Measurements from ENCODE around the gene NOD2. TPM values are rescaled to one million over a fixed set of nuclear protein-coding genes. Genes with fewer than 3 reads are reported as not detected.

NOD2 gene
- total RNA-seq, 6 experiments from 2014 or later: not detected

GRCh38 chr16:50776037-50776436 lies 82.6 kb downstream of the NOD2 start:
- Mint-ChIP-seq H3K4me3 (no peak overlapping the region), H3K9me3 (no peaks in the 10 kb centered on the region), H3K36me3 (ENCODE audit: low read depth) (peaks cover 34% of the 10 kb centered on the region), H3K27ac (no peak overlapping the region), H3K27me3 (ENCODE audit: insufficient read depth) (no peaks in the 10 kb centered on the region; the same call in 1 of the 2 replicates), H3K4me1 (ENCODE audit: low read depth) (peaks cover 25% of the 10 kb centered on the region)
- no peak for TF ChIP-seq CTCF (IDR thresholded peaks at IDR 0.05)
- DNase-seq: no peak

- no peak for TF ChIP-seq CTCF (IDR thresholded peaks at IDR 0.05)
- peak overlapping the region; percentile 7 for H3K27ac Mint-ChIP-seq
- H3K4me3 Mint-ChIP-seq: no peak overlapping the region
- H3K9me3 Mint-ChIP-seq: no peaks in the 10 kb centered on the region
- H3K27me3 Mint-ChIP-seq (ENCODE audit: insufficient read depth): no peaks in the 10 kb centered on the region; the same call in 1 of the 2 replicates
- H3K36me3 Mint-ChIP-seq (ENCODE audit: low read depth): peaks cover 27% of the 10 kb centered on the region
- DNase-seq: no peak
- H3K4me1 Mint-ChIP-seq (ENCODE audit: low read depth): peaks cover 12% of the 10 kb centered on the region
Measured at GRCh38 chr16:50778284-50779163, 85.1 kb downstream of the NOD2 start.

- Mint-ChIP-seq H3K4me3 (no peak overlapping the region), H3K9me3 (no peaks in the 10 kb centered on the region), H3K4me1 (ENCODE audit: low read depth) (peaks cover 12% of the 10 kb centered on the region), H3K27me3 (ENCODE audit: insufficient read depth) (no peaks in the 10 kb centered on the region), H3K27ac (no peak overlapping the region), H3K36me3 (ENCODE audit: low read depth) (peaks cover 27% of the 10 kb centered on the region)
- peak; percentile 42; the same call in 1 of the 2 replicates for TF ChIP-seq CTCF (IDR thresholded peaks at IDR 0.05)
- no peak for DNase-seq
Measured at GRCh38 chr16:50781043-50781442, 87.6 kb downstream of the NOD2 start.

- Mint-ChIP-seq H3K4me3 (no peak overlapping the region), H3K9me3 (no peaks in the 10 kb centered on the region), H3K36me3 (ENCODE audit: low read depth) (peaks cover 27% of the 10 kb centered on the region), H3K4me1 (ENCODE audit: low read depth) (peaks cover 12% of the 10 kb centered on the region), H3K27me3 (ENCODE audit: insufficient read depth) (no peaks in the 10 kb centered on the region), H3K27ac (no peak overlapping the region)
- no peak for TF ChIP-seq CTCF (IDR thresholded peaks at IDR 0.05)
- no peak for DNase-seq
Measured at GRCh38 chr16:50781518-50781917, 88.1 kb downstream of the NOD2 start.

Small RNAs within 50 kb of the gene (microRNA-seq; reads per million reads assigned to microRNA genes)
- gene MIR3181: 15.4 reads per million, percentile 20 among the genes with 10 or more reads in this experiment

Other genes with a start within 250 kb of the NOD2 start
- gene NKD1, start 145.2 kb upstream of the NOD2 start, total RNA-seq (2021; fragmentation: NEBNext Ultra II Directional; extraction: Animal tissue kit (Norgen Biotek cat#: 25700)): not detected
- gene SNX20, start 12.3 kb upstream of the NOD2 start, total RNA-seq (2021; fragmentation: NEBNext Ultra II Directional; extraction: Animal tissue kit (Norgen Biotek cat#: 25700)): not detected
- gene CYLD, start 48.5 kb downstream of the NOD2 start, total RNA-seq (2021; fragmentation: NEBNext Ultra II Directional; extraction: Animal tissue kit (Norgen Biotek cat#: 25700)): 10 to 100 TPM; 39.4 to 52.7 (median 43.4) TPM